OCI-LY3 (cell line): ENCODE measurements around the gene IDH2.

Experiments
- EZH2phosphoT487 ChIP-seq: fragments of 200-600 bp; shearing (Covaris generic); IDR thresholded peaks from 2 replicates; pipeline ENCODE4 v1.6.1; 2018; ENCODE audit warnings: antibody characterized with exemption, mixed run types, low read depth
- TF ChIP-seq, protein P1 (sequence below): fragments of 200-600, 300-600 bp; sonication (generic); IDR thresholded peaks from 2 replicates; pipeline ENCODE4 v1.5.1; 2014; ENCODE audit warnings: antibody characterized with exemption, low read length, low read depth

- TF ChIP-seq, protein P1, sequence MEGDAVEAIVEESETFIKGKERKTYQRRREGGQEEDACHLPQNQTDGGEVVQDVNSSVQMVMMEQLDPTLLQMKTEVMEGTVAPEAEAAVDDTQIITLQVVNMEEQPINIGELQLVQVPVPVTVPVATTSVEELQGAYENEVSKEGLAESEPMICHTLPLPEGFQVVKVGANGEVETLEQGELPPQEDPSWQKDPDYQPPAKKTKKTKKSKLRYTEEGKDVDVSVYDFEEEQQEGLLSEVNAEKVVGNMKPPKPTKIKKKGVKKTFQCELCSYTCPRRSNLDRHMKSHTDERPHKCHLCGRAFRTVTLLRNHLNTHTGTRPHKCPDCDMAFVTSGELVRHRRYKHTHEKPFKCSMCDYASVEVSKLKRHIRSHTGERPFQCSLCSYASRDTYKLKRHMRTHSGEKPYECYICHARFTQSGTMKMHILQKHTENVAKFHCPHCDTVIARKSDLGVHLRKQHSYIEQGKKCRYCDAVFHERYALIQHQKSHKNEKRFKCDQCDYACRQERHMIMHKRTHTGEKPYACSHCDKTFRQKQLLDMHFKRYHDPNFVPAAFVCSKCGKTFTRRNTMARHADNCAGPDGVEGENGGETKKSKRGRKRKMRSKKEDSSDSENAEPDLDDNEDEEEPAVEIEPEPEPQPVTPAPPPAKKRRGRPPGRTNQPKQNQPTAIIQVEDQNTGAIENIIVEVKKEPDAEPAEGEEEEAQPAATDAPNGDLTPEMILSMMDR = no peak
- TF ChIP-seq EZH2phosphoT487 = no peak
Observed at GRCh38 chr15:90085565-90085964, 16.7 kb downstream of the IDH2 start.
